ENCODE results near the gene CPPED1. TPM values are rescaled to one million over a fixed set of nuclear protein-coding genes. Genes with fewer than 3 reads are reported as not detected.

Gene CPPED1
- total RNA-seq, 2 donors from 2014 or later: 8.4 to 14.7 TPM

- TF ChIP-seq, protein P1, sequence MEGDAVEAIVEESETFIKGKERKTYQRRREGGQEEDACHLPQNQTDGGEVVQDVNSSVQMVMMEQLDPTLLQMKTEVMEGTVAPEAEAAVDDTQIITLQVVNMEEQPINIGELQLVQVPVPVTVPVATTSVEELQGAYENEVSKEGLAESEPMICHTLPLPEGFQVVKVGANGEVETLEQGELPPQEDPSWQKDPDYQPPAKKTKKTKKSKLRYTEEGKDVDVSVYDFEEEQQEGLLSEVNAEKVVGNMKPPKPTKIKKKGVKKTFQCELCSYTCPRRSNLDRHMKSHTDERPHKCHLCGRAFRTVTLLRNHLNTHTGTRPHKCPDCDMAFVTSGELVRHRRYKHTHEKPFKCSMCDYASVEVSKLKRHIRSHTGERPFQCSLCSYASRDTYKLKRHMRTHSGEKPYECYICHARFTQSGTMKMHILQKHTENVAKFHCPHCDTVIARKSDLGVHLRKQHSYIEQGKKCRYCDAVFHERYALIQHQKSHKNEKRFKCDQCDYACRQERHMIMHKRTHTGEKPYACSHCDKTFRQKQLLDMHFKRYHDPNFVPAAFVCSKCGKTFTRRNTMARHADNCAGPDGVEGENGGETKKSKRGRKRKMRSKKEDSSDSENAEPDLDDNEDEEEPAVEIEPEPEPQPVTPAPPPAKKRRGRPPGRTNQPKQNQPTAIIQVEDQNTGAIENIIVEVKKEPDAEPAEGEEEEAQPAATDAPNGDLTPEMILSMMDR (conservative IDR thresholded peaks at IDR 0.05): no peak
- no peak for DNase-seq
- Mint-ChIP-seq H3K4me1 (peaks cover 15% of the 10 kb centered on the region), H3K4me3 (no peak overlapping the region), H3K36me3 (ENCODE audit: low read depth) (peaks cover 2% of the 10 kb centered on the region), H3K27me3 (ENCODE audit: insufficient read depth) (no peaks in the 10 kb centered on the region), H3K27ac (no peak overlapping the region), H3K9me3 (no peaks in the 10 kb centered on the region)
- Histone ChIP-seq H3K36me3 (ENCODE audit: control insufficient read depth, insufficient read depth, low read length) (no peaks in the 10 kb centered on the region), H3K4me1 (ENCODE audit: control insufficient read depth, insufficient read depth, low read length) (peaks cover 10% of the 10 kb centered on the region), H3K9ac (ENCODE audit: extremely low read depth, low read length, poor library complexity, severe bottlenecking) (no peak overlapping the region), H3K27ac (ENCODE audit: low read depth, low read length) (no peak overlapping the region), H3K9me3 (ENCODE audit: control insufficient read depth, low read length) (no peaks in the 10 kb centered on the region), H3K27me3 (ENCODE audit: control insufficient read depth, insufficient read depth, low read length, poor library complexity, severe bottlenecking) (no peaks in the 10 kb centered on the region), H3K4me3 (ENCODE audit: low read length) (no peak overlapping the region)
- 31% methylated on average over 2 of the region's 2 CpGs; no CpG with 5 or more reads in 1 of the 2 experiments for WGBS, 2 experiments (ENCODE audit: insufficient coverage in 1 of 2, insufficient read length in 1 of 2)
Measured at GRCh38 chr16:12752159-12752558, 51.5 kb downstream of the CPPED1 start.

- peaks cover 15% of the 10 kb centered on the region for H3K4me1 Mint-ChIP-seq
- Histone ChIP-seq H3K9me3 (ENCODE audit: control insufficient read depth, low read length) (peaks cover 6% of the 10 kb centered on the region), H3K27me3 (ENCODE audit: control insufficient read depth, insufficient read depth, low read length, poor library complexity, severe bottlenecking) (no peaks in the 10 kb centered on the region), H3K4me3 (ENCODE audit: low read length) (no peak overlapping the region), H3K27ac (ENCODE audit: low read depth, low read length) (no peak overlapping the region), H3K36me3 (ENCODE audit: control insufficient read depth, insufficient read depth, low read length) (no peaks in the 10 kb centered on the region), H3K4me1 (ENCODE audit: control insufficient read depth, insufficient read depth, low read length) (peaks cover 10% of the 10 kb centered on the region), H3K9ac (ENCODE audit: extremely low read depth, low read length, poor library complexity, severe bottlenecking) (no peak overlapping the region)
- no peak for DNase-seq
- peaks cover 2% of the 10 kb centered on the region for H3K9me3 Mint-ChIP-seq
- TF ChIP-seq, protein P1 (conservative IDR thresholded peaks at IDR 0.05): no peak
- H3K36me3 Mint-ChIP-seq (ENCODE audit: low read depth): peaks cover 3% of the 10 kb centered on the region
- 94 to 95% methylated on average over 7 to 8 of the region's 9 CpGs for WGBS, 2 experiments (ENCODE audit: insufficient coverage in 1 of 2, insufficient read length in 1 of 2)
- no peak overlapping the region for H3K27ac Mint-ChIP-seq
- no peak overlapping the region for H3K4me3 Mint-ChIP-seq
- no peaks in the 10 kb centered on the region for H3K27me3 Mint-ChIP-seq (ENCODE audit: insufficient read depth)
Measured at GRCh38 chr16:12750554-12750918, 53.2 kb downstream of the CPPED1 start.

- Mint-ChIP-seq H3K27ac (no peak overlapping the region), H3K27me3 (ENCODE audit: insufficient read depth) (no peaks in the 10 kb centered on the region), H3K4me3 (no peak overlapping the region), H3K36me3 (ENCODE audit: low read depth) (peaks cover 15% of the 10 kb centered on the region), H3K4me1 (peaks cover 15% of the 10 kb centered on the region), H3K9me3 (peaks cover 16% of the 10 kb centered on the region)
- H3K27me3 ChIP-seq (ENCODE audit: control insufficient read depth, insufficient read depth, low read length, poor library complexity, severe bottlenecking): no peaks in the 10 kb centered on the region
- no peak overlapping the region for H3K27ac ChIP-seq (ENCODE audit: low read depth, low read length)
- TF ChIP-seq, protein P1 (conservative IDR thresholded peaks at IDR 0.05): no peak
- H3K9me3 ChIP-seq (ENCODE audit: control insufficient read depth, low read length): peaks cover 20% of the 10 kb centered on the region
- H3K9ac ChIP-seq (ENCODE audit: extremely low read depth, low read length, poor library complexity, severe bottlenecking): no peak overlapping the region
- no peak overlapping the region for H3K4me3 ChIP-seq (ENCODE audit: low read length)
- H3K4me1 ChIP-seq (ENCODE audit: control insufficient read depth, insufficient read depth, low read length): peaks cover 10% of the 10 kb centered on the region
- WGBS, 2 experiments (ENCODE audit: insufficient coverage in 1 of 2, insufficient read length in 1 of 2): 94 to 97% methylated on average over 2 of the region's 2 CpGs
- DNase-seq: no peak
- no peaks in the 10 kb centered on the region for H3K36me3 ChIP-seq (ENCODE audit: control insufficient read depth, insufficient read depth, low read length)
Measured at GRCh38 chr16:12749076-12749475, 54.6 kb downstream of the CPPED1 start.

All from endodermal cell (in vitro differentiated cells).